Measurements from ENCODE around the gene SH3BGRL. TPM values are rescaled to one million over a fixed set of nuclear protein-coding genes. Genes with fewer than 3 reads are reported as not detected.
"Not testable (repeated sequence)": the region's sequence is repeated elsewhere in the genome, so short reads cannot be mapped to it uniquely, and the experiment has no call there.

The SH3BGRL gene
- total RNA-seq, 1 donor from 2014 or later, result 121 TPM

DNA sequence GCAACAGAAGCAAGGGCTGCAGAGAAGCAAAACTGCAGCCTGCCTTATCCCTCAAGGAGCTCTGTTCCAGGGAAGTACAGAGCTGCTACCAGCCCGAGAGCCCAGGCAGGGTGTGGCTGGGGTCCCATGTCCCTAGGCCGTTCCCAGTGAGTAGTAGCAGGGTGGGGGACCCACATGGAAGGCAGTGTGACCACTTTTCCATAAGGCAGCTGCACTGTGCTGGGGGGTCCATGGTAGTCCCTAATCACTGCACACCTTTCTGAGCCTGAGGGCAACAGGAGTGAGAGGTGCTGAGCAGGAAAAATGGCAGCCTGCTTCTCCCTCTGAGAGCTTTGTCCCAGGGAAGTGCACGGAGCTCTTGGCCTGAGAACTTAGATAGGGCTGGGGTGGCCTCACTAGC, 135.9 kb downstream of the SH3BGRL start:
- TF ChIP-seq POLR2A (IDR thresholded peaks at IDR 0.05) (no peak), POLR2AphosphoS5 (IDR thresholded peaks at IDR 0.05; ENCODE audit: insufficient read depth in 1 of 2, low read depth in 1 of 2) (no peak)
- TF ChIP-seq, protein P1, sequence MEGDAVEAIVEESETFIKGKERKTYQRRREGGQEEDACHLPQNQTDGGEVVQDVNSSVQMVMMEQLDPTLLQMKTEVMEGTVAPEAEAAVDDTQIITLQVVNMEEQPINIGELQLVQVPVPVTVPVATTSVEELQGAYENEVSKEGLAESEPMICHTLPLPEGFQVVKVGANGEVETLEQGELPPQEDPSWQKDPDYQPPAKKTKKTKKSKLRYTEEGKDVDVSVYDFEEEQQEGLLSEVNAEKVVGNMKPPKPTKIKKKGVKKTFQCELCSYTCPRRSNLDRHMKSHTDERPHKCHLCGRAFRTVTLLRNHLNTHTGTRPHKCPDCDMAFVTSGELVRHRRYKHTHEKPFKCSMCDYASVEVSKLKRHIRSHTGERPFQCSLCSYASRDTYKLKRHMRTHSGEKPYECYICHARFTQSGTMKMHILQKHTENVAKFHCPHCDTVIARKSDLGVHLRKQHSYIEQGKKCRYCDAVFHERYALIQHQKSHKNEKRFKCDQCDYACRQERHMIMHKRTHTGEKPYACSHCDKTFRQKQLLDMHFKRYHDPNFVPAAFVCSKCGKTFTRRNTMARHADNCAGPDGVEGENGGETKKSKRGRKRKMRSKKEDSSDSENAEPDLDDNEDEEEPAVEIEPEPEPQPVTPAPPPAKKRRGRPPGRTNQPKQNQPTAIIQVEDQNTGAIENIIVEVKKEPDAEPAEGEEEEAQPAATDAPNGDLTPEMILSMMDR (IDR thresholded peaks at IDR 0.05), result no peak
- Histone ChIP-seq H3K27me3 (no peaks in the 10 kb centered on the region), H3K4me3 (no peak overlapping the region), H3K27ac (no peak overlapping the region), H3K9me3 (no peaks in the 10 kb centered on the region), H3K36me3 (no peaks in the 10 kb centered on the region), H3K4me1 (no peaks in the 10 kb centered on the region)
- intact Hi-C loops (cut with DNase I), result loop anchor here (5.0 kb wide), 1 partner anchor 531 kb away; the partner anchor contains the start of gene BRWD3
- no peak for DNase-seq (ENCODE audit: extremely low spot score in 2 of 2)

DNA sequence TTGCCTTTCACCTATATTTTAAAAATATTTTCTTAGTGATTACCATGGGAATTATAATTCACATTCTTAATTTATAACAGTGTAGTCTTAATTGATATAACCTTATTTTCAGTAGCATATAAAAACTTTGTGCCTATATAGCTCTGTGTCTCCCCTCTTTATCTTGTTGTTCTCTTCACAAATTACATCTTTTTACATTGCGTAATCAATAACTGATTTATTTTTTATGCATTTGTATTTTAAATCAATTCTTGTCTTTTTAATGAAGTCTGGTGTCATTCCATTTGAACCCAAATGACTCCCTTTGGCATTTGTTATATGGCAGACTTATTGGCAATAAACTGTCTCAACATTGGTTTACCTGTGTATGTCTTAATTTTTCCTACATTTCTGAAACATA, 137.0 kb downstream of the SH3BGRL start:
- TF ChIP-seq, protein P1 (IDR thresholded peaks at IDR 0.05), result no peak
- TF ChIP-seq POLR2AphosphoS5 (IDR thresholded peaks at IDR 0.05; ENCODE audit: insufficient read depth in 1 of 2, low read depth in 1 of 2) (no peak), POLR2A (IDR thresholded peaks at IDR 0.05) (no peak)
- intact Hi-C loops (cut with DNase I), result loop anchor here (5.0 kb wide), 1 partner anchor 532 kb away; the partner anchor contains the start of gene BRWD3
- no peak for DNase-seq (ENCODE audit: extremely low spot score in 2 of 2)
- Histone ChIP-seq H3K4me3 (no peak overlapping the region), H3K27me3 (no peaks in the 10 kb centered on the region), H3K36me3 (no peaks in the 10 kb centered on the region), H3K9me3 (no peaks in the 10 kb centered on the region), H3K4me1 (no peaks in the 10 kb centered on the region), H3K27ac (no peak overlapping the region)

DNA sequence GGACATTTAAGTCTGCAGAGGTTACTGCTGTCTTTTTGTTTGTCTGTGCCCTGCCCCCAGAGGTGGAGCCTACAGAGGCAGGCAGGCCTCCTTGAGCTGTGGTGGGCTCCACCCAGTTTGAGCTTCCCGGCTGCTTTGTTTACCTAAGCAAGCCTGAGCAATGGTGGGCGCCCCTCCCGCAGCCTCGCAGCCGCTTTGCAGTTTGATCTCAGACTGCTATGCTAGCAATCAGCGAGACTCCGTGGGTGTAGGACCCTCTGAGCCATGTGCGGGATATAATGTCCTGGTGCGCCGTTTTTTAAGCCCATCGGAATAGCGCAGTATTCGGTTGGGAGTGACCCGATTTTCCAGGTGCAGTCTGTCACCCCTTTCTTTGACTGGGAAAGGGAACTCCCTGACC, 143.4 kb downstream of the SH3BGRL start:
- intact Hi-C loops (cut with DNase I); H3K36me3 ChIP-seq; H3K27me3 ChIP-seq; H3K4me1 ChIP-seq; H3K9me3 ChIP-seq; H3K27ac ChIP-seq; H3K4me3 ChIP-seq; DNase-seq (ENCODE audit: extremely low spot score in 2 of 2): not testable (repeated sequence)

Other genes starting within 250 kb of the SH3BGRL start
- 0.98 TPM for gene HMGN5, start 189 bp upstream of the SH3BGRL start, total RNA-seq

Data from vagina (tissue), 2 donors.